SU-DHL-6 (cell line): ENCODE measurements around the gene MYBBP1A.

Experiments used
- H2AFZ ChIP-seq: fragments of 200-600 bp; sonication (generic); 2 replicates; pipeline ENCODE4 v1.6.1; 2014; ENCODE audit warnings: low read depth, mild to moderate bottlenecking, moderate library complexity, mixed read lengths, antibody characterized with exemption, low read length; ENCODE audit not compliant: severe bottlenecking
- H3F3A ChIP-seq: fragments of 200-600 bp; shearing (Covaris generic); 2 replicates; pipeline ENCODE4 v1.6.0; 2016; ENCODE audit warnings: antibody characterized with exemption, mild to moderate bottlenecking; ENCODE audit not compliant: insufficient read depth
- H3K27ac ChIP-seq: fragments of 200-600 bp; sonication (generic); 2 replicates; pipeline ENCODE4 v1.5.1; 2016; ENCODE audit warnings: low read depth, mild to moderate bottlenecking, low read length, moderate library complexity, mixed read lengths
- H3K27me3 ChIP-seq: fragments of 200-600 bp; sonication (generic), shearing (Covaris generic); 2 replicates; pipeline ENCODE4 v1.6.0; 2014; ENCODE audit warnings: mild to moderate bottlenecking, low read length
- H3K36me3 ChIP-seq: fragments of 200-600 bp; sonication (generic); 2 replicates; pipeline ENCODE4 v1.6.1; 2014; ENCODE audit warnings: mild to moderate bottlenecking, low read length, mixed read lengths
- H3K4me2 ChIP-seq: fragments of 300-600, 200-600 bp; shearing (Covaris generic), sonication (generic); 2 replicates; pipeline ENCODE4 v1.6.0; 2014; ENCODE audit warnings: low read length, low read depth, mild to moderate bottlenecking; ENCODE audit not compliant: poor library complexity, severe bottlenecking
- H3K4me3 ChIP-seq: fragments of 200-600 bp; sonication (generic); 2 replicates; pipeline ENCODE4 v1.5.1; 2014; ENCODE audit warnings: antibody characterized with exemption, low read length, mild to moderate bottlenecking, mixed read lengths; ENCODE audit not compliant: insufficient read depth, poor library complexity, severe bottlenecking
- H3K79me2 ChIP-seq: fragments of 200-600 bp; sonication (generic); 2 replicates; pipeline ENCODE4 v1.6.1; 2014; ENCODE audit warnings: mild to moderate bottlenecking, low read length, moderate library complexity; ENCODE audit not compliant: insufficient read depth
- H3K9ac ChIP-seq: fragments of 200-600 bp; sonication (generic); 2 replicates; pipeline ENCODE4 v1.7.0; 2014; ENCODE audit warnings: mild to moderate bottlenecking, low read length
- H3K9me2 ChIP-seq: fragments of 200-600 bp; sonication (generic); replicated peaks from 2 replicates; pipeline ENCODE4 v1.6.1; 2014; ENCODE audit warnings: low read length; ENCODE audit not compliant: insufficient read depth
- H3K9me3 ChIP-seq: fragments of 200-600 bp; sonication (generic); 2 replicates; pipeline ENCODE4 v1.6.1; 2014; ENCODE audit warnings: low read length, mixed read lengths; ENCODE audit not compliant: insufficient read depth
- H4K20me1 ChIP-seq: fragments of 200-600 bp; sonication (generic); 2 replicates; pipeline ENCODE4 v1.6.1; 2014; ENCODE audit warnings: low read depth, mild to moderate bottlenecking, antibody characterized with exemption, low read length, moderate library complexity, mixed read lengths
- EZH2phosphoT487 ChIP-seq: fragments of 200-600 bp; sonication (generic), shearing (Covaris generic); conservative IDR thresholded peaks from 2 replicates; pipeline ENCODE4 v1.6.1; 2018; ENCODE audit warnings: mild to moderate bottlenecking, antibody characterized with exemption, low read length, moderate library complexity, mixed read lengths
- TF ChIP-seq, protein P1 (sequence below): fragments of 200-600 bp; sonication (generic); IDR thresholded peaks from one replicate; pipeline ENCODE4 v1.5.1; 2017; ENCODE audit warnings: antibody characterized with exemption, mild to moderate bottlenecking, low read length, moderate library complexity; ENCODE audit not compliant: insufficient read depth, poor library complexity, severe bottlenecking

MYBBP1A gene

GRCh38 chr17:4509401-4509800 lies 45.8 kb downstream of the MYBBP1A start:
- Histone ChIP-seq H4K20me1 (no peaks in the 10 kb centered on the region), H3K9ac (no peak overlapping the region), H3K4me3 (no peak overlapping the region), H3K79me2 (no peaks in the 10 kb centered on the region), H2AFZ (no peak overlapping the region), H3K9me2 (no peaks in the 10 kb centered on the region), H3K27me3 (no peaks in the 10 kb centered on the region), H3K9me3 (no peaks in the 10 kb centered on the region), H3F3A (no peaks in the 10 kb centered on the region), H3K27ac (no peak overlapping the region), H3K4me2 (no peak overlapping the region), H3K36me3 (no peaks in the 10 kb centered on the region)
- TF ChIP-seq EZH2phosphoT487, result no peak
- TF ChIP-seq, protein P1, sequence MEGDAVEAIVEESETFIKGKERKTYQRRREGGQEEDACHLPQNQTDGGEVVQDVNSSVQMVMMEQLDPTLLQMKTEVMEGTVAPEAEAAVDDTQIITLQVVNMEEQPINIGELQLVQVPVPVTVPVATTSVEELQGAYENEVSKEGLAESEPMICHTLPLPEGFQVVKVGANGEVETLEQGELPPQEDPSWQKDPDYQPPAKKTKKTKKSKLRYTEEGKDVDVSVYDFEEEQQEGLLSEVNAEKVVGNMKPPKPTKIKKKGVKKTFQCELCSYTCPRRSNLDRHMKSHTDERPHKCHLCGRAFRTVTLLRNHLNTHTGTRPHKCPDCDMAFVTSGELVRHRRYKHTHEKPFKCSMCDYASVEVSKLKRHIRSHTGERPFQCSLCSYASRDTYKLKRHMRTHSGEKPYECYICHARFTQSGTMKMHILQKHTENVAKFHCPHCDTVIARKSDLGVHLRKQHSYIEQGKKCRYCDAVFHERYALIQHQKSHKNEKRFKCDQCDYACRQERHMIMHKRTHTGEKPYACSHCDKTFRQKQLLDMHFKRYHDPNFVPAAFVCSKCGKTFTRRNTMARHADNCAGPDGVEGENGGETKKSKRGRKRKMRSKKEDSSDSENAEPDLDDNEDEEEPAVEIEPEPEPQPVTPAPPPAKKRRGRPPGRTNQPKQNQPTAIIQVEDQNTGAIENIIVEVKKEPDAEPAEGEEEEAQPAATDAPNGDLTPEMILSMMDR, result no peak

- H3K4me2 ChIP-seq, result no peak overlapping the region
- H3K9me2 ChIP-seq, result no peaks in the 10 kb centered on the region
- no peaks in the 10 kb centered on the region for H3K36me3 ChIP-seq
- H3K27me3 ChIP-seq, result no peaks in the 10 kb centered on the region
- TF ChIP-seq EZH2phosphoT487, result no peak
- TF ChIP-seq, protein P1, result no peak
- no peaks in the 10 kb centered on the region for H4K20me1 ChIP-seq
- H3K4me3 ChIP-seq, result no peak overlapping the region
- H2AFZ ChIP-seq, result no peak overlapping the region
- H3K9ac ChIP-seq, result no peak overlapping the region
- H3K9me3 ChIP-seq, result no peaks in the 10 kb centered on the region
- H3K79me2 ChIP-seq, result no peaks in the 10 kb centered on the region
- no peaks in the 10 kb centered on the region for H3F3A ChIP-seq
- no peak overlapping the region for H3K27ac ChIP-seq
Observed at GRCh38 chr17:4508207-4508606, 47.0 kb downstream of the MYBBP1A start.

DNA sequence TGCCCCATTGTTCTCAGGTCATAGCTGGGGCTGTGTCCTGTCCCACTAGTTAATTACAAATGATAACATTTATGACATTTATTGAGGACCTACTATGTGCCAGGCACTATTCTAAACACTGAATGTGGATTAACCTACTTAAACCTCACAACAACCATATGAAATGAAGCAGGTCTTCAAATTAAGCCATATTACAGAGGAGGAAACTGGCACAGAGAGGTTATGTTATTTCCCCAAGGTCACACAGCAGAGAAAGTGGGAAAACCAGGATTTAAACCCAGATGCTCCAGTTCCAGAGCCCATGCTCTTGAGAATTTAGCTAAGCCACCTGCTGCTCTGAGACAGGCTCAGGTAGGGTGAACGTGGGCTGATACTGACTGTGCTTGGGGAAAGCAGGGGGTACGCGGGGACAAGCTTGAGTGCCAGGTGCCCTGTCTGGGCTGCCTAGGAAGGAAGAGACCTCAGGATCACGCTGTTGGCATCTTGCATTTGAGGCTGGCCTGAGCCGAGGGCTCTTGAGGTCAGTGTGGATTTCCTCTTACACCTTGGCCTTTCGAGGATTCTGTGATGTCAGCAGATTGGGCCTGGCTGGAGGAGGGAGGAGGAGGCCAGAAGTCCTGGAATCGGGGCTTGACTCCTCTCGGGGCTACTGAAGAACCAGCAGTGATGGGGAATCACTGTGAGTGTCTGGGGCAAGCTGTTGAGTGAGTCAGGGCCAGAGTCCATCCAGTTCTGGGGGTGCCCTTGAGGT lies 47.6 kb downstream of the MYBBP1A start:
- H3K9me3 ChIP-seq, result no peaks in the 10 kb centered on the region
- no peaks in the 10 kb centered on the region for H3K27me3 ChIP-seq
- H3F3A ChIP-seq, result no peaks in the 10 kb centered on the region
- H3K4me3 ChIP-seq, result no peak overlapping the region
- no peak overlapping the region for H2AFZ ChIP-seq
- no peaks in the 10 kb centered on the region for H3K9me2 ChIP-seq
- no peaks in the 10 kb centered on the region for H3K36me3 ChIP-seq
- no peak overlapping the region for H3K27ac ChIP-seq
- no peak overlapping the region for H3K9ac ChIP-seq
- no peaks in the 10 kb centered on the region for H4K20me1 ChIP-seq
- H3K79me2 ChIP-seq, result no peaks in the 10 kb centered on the region
- H3K4me2 ChIP-seq, result no peak overlapping the region
- TF ChIP-seq EZH2phosphoT487, result no peak
- TF ChIP-seq, protein P1, result no peak
